Subcutaneous abdominal adipose tissue (tissue), 5 donors: ENCODE measurements around the gene STXBP5.

Source experiments
- H3K27ac ChIP-seq: one replicate; pipeline ENCODE4 v1.7.0; 2013; ENCODE audit warnings: low read depth, mild to moderate bottlenecking, inconsistent platforms, low read length, moderate library complexity
- H3K27me3 ChIP-seq, 5 donors: one replicate each; pipeline ENCODE4 v1.7.0; 2013; ENCODE audit warnings: low read length in 5 of 5, inconsistent platforms in 1 of 5; ENCODE audit not compliant: control insufficient read depth in 5 of 5, insufficient read depth in 4 of 5
- H3K36me3 ChIP-seq, 5 donors: one replicate each; pipeline ENCODE4 v1.7.0; 2013; ENCODE audit warnings: low read length in 5 of 5; ENCODE audit not compliant: control insufficient read depth in 5 of 5, insufficient read depth in 5 of 5
- H3K4me1 ChIP-seq, 5 donors: one replicate each; pipeline ENCODE4 v1.7.0; 2013; ENCODE audit warnings: low read length in 5 of 5, mild to moderate bottlenecking in 3 of 5, moderate library complexity in 1 of 5; ENCODE audit not compliant: control insufficient read depth in 5 of 5, insufficient read depth in 5 of 5
- H3K4me3 ChIP-seq, 5 donors: one replicate each; pipeline ENCODE4 v1.7.0; 2013; ENCODE audit warnings: low read length in 5 of 5, low read depth in 1 of 5
- H3K9ac ChIP-seq, 5 donors: one replicate each; pipeline ENCODE4 v1.7.0; 2013; ENCODE audit warnings: low read length in 5 of 5, mild to moderate bottlenecking in 4 of 5, moderate library complexity in 3 of 5
- H3K9me3 ChIP-seq, 5 donors: one replicate each; pipeline ENCODE4 v1.7.0; 2013; ENCODE audit warnings: low read length in 5 of 5; ENCODE audit not compliant: control insufficient read depth in 5 of 5
- donor health status: healthy.
- donor health status: healthy.
- donor health status: healthy.
- donor health status: healthy.
- donor health status: healthy.

STXBP5 gene

GRCh38 chr6:147161974-147162495 is 42.2 kb upstream of the STXBP5 start:
- no peaks in the 10 kb centered on the region for H3K4me1 ChIP-seq
- no peaks in the 10 kb centered on the region for H3K27me3 ChIP-seq
- H3K9me3 ChIP-seq, result no peaks in the 10 kb centered on the region
- no peak overlapping the region for H3K9ac ChIP-seq
- no peaks in the 10 kb centered on the region for H3K36me3 ChIP-seq
- H3K27ac ChIP-seq, result no peak overlapping the region
- H3K4me3 ChIP-seq, result no peak overlapping the region

- no peak overlapping the region for H3K9ac ChIP-seq
- H3K4me3 ChIP-seq, result no peak overlapping the region
- no peaks in the 10 kb centered on the region for H3K36me3 ChIP-seq
- H3K4me1 ChIP-seq, result no peaks in the 10 kb centered on the region
- no peaks in the 10 kb centered on the region for H3K27me3 ChIP-seq
- no peak overlapping the region for H3K27ac ChIP-seq
- no peaks in the 10 kb centered on the region for H3K9me3 ChIP-seq
Measured at GRCh38 chr6:147164761-147165160, 39.5 kb upstream of the STXBP5 start.

GRCh38 chr6:147166360-147166944 is 37.8 kb upstream of the STXBP5 start:
- Histone ChIP-seq H3K4me3 (no peak overlapping the region), H3K9me3 (no peaks in the 10 kb centered on the region), H3K27ac (no peak overlapping the region), H3K36me3 (no peaks in the 10 kb centered on the region), H3K4me1 (no peaks in the 10 kb centered on the region), H3K9ac (no peak overlapping the region), H3K27me3 (no peaks in the 10 kb centered on the region)

- Histone ChIP-seq H3K4me3 (no peak overlapping the region), H3K27me3 (no peaks in the 10 kb centered on the region), H3K4me1 (no peaks in the 10 kb centered on the region), H3K9me3 (no peaks in the 10 kb centered on the region), H3K36me3 (no peaks in the 10 kb centered on the region), H3K9ac (no peak overlapping the region), H3K27ac (no peak overlapping the region)
Measured at GRCh38 chr6:147166992-147167391, 37.2 kb upstream of the STXBP5 start.

GRCh38 chr6:147167576-147168461 is 36.4 kb upstream of the STXBP5 start:
- Histone ChIP-seq H3K27me3 (no peaks in the 10 kb centered on the region), H3K36me3 (no peaks in the 10 kb centered on the region), H3K27ac (no peak overlapping the region), H3K9me3 (no peaks in the 10 kb centered on the region), H3K4me3 (no peak overlapping the region), H3K9ac (no peak overlapping the region), H3K4me1 (no peaks in the 10 kb centered on the region)

GRCh38 chr6:147169529-147169928 is 34.7 kb upstream of the STXBP5 start:
- no peaks in the 10 kb centered on the region for H3K36me3 ChIP-seq
- H3K9ac ChIP-seq, result no peak overlapping the region
- no peak overlapping the region for H3K27ac ChIP-seq
- H3K4me3 ChIP-seq, result no peak overlapping the region
- H3K9me3 ChIP-seq, result no peaks in the 10 kb centered on the region
- no peaks in the 10 kb centered on the region for H3K4me1 ChIP-seq
- H3K27me3 ChIP-seq, result no peaks in the 10 kb centered on the region

GRCh38 chr6:147170269-147170668 is 33.9 kb upstream of the STXBP5 start:
- H3K27me3 ChIP-seq, result no peaks in the 10 kb centered on the region
- no peak overlapping the region for H3K9ac ChIP-seq
- no peaks in the 10 kb centered on the region for H3K4me1 ChIP-seq
- no peaks in the 10 kb centered on the region for H3K36me3 ChIP-seq
- no peak overlapping the region for H3K27ac ChIP-seq
- no peaks in the 10 kb centered on the region for H3K9me3 ChIP-seq
- H3K4me3 ChIP-seq, result no peak overlapping the region

GRCh38 chr6:147173140-147173539 is 31.1 kb upstream of the STXBP5 start:
- H3K9me3 ChIP-seq, result no peaks in the 10 kb centered on the region
- no peak overlapping the region for H3K9ac ChIP-seq
- H3K27ac ChIP-seq, result no peak overlapping the region
- H3K27me3 ChIP-seq, result no peaks in the 10 kb centered on the region
- H3K4me3 ChIP-seq, result no peak overlapping the region
- no peaks in the 10 kb centered on the region for H3K36me3 ChIP-seq
- no peaks in the 10 kb centered on the region for H3K4me1 ChIP-seq

GRCh38 chr6:147173675-147174308 is 30.4 kb upstream of the STXBP5 start:
- Histone ChIP-seq H3K36me3 (no peaks in the 10 kb centered on the region), H3K4me1 (no peaks in the 10 kb centered on the region), H3K27me3 (no peaks in the 10 kb centered on the region), H3K4me3 (no peak overlapping the region), H3K9ac (no peak overlapping the region), H3K27ac (no peak overlapping the region), H3K9me3 (no peaks in the 10 kb centered on the region)

GRCh38 chr6:147176795-147177194 is 27.4 kb upstream of the STXBP5 start:
- Histone ChIP-seq H3K27ac (no peak overlapping the region), H3K9ac (no peak overlapping the region), H3K9me3 (no peaks in the 10 kb centered on the region), H3K27me3 (no peaks in the 10 kb centered on the region), H3K4me3 (no peak overlapping the region), H3K36me3 (no peaks in the 10 kb centered on the region), H3K4me1 (no peaks in the 10 kb centered on the region)
